ENCODE data around the gene SPAG16. TPM values are rescaled to one million over a fixed set of nuclear protein-coding genes. Genes with fewer than 3 reads are reported as not detected.

The SPAG16 gene
- total and polyA plus RNA-seq, 2 of the 13 experiments (the other 11 are each of a cell fraction or from before 2014, with no cell fraction given) = 9.6 to 26.5 TPM

- peak; percentile 95 for TF ChIP-seq IKZF5 (CRISPR knock-in tag; IDR thresholded peaks at IDR 0.05)
- TF ChIP-seq ZNF414 (CRISPR knock-in tag; IDR thresholded peaks at IDR 0.05) = no peak
- 0 out of 2 replicates have a peak, but pooled peaks have one; percentile 92 for TF ChIP-seq FOXO4 (CRISPR knock-in tag; conservative IDR thresholded peaks at IDR 0.05)
- no peak for TF ChIP-seq ZNF567 (CRISPR knock-in tag; IDR thresholded peaks at IDR 0.05; ENCODE audit: borderline replicate concordance)
- TF ChIP-seq ZSCAN12 (CRISPR knock-in tag; IDR thresholded peaks at IDR 0.05) = peak; percentile 95; the same call in 1 of the 2 replicates
- no peak for TF ChIP-seq AHDC1 (CRISPR knock-in tag; IDR thresholded peaks at IDR 0.05; ENCODE audit: borderline replicate concordance)
- 0 out of 2 replicates have a peak, but pooled peaks have one; percentile 83 for TF ChIP-seq PRDM4 (CRISPR knock-in tag; IDR thresholded peaks at IDR 0.05; ENCODE audit: borderline replicate concordance)
- TF ChIP-seq SMAD1 (CRISPR knock-in tag; IDR thresholded peaks at IDR 0.05; ENCODE audit: borderline replicate concordance, low read depth) = no peak
- TF ChIP-seq RXRB (CRISPR knock-in tag; IDR thresholded peaks at IDR 0.05; ENCODE audit: borderline replicate concordance) = peak; percentile 75; the same call in 1 of the 2 replicates
- peak; percentile 89 for TF ChIP-seq KDM2A (CRISPR knock-in tag; IDR thresholded peaks at IDR 0.05; ENCODE audit: borderline replicate concordance, low read depth)
- TF ChIP-seq U2AF2 (IDR thresholded peaks at IDR 0.05; ENCODE audit: low read depth, low read length) = no peak
- no peak for TF ChIP-seq BCL3 (CRISPR knock-in tag; IDR thresholded peaks at IDR 0.05)
- TF ChIP-seq ZFP62 (CRISPR knock-in tag; IDR thresholded peaks at IDR 0.05) = no peak
- TF ChIP-seq ZNF264 (CRISPR knock-in tag; IDR thresholded peaks at IDR 0.05) = peak; percentile 87
Measured at GRCh38 chr2:214410918-214411554, 1126.8 kb downstream of the SPAG16 start, which contains the start of gene VWC2L (continued).
